Lung (tissue), 12 donors: Measurements from ENCODE around the gene PNPLA1. TPM values are rescaled to one million over a fixed set of nuclear protein-coding genes. Genes with fewer than 3 reads are reported as not detected.

ENCODE experiments used
- ATAC-seq: fragments of 200-7000 bp; cut with Tn5 transposase; one replicate; pipeline ENCODE4 v1.9.1; 2020; ENCODE audit warnings: moderate number of reproducible peaks; ENCODE audit not compliant: insufficient read depth, low FRiP score
- DNase-seq, 3 donors: peaks; one replicate each; pipeline ENCODE4 v3.0.0-alpha.2; 2013 to 2017
- H3K27ac ChIP-seq, 2 donors: one replicate each; pipeline ENCODE4 v1.5.1; 2013; ENCODE audit warnings: mild to moderate bottlenecking in 2 of 2, moderate library complexity in 2 of 2, control low read depth in 1 of 2, inconsistent platforms in 1 of 2, low read depth in 1 of 2, low read length in 1 of 2
- H3K27me3 ChIP-seq, 3 donors: one replicate each; pipeline ENCODE4 v1.5.1; 2013; ENCODE audit warnings: low read length in 2 of 3; ENCODE audit not compliant: control insufficient read depth in 3 of 3, insufficient read depth in 3 of 3
- H3K36me3 ChIP-seq, 4 donors: one replicate each; pipeline ENCODE4 v1.5.1; 2013; ENCODE audit warnings: low read length in 4 of 4, mild to moderate bottlenecking in 1 of 4, moderate library complexity in 1 of 4; ENCODE audit not compliant: control insufficient read depth in 4 of 4, insufficient read depth in 4 of 4
- H3K4me1 ChIP-seq, 5 donors: one replicate each; pipeline ENCODE4 v1.5.1; 2013; ENCODE audit warnings: low read length in 5 of 5, mild to moderate bottlenecking in 2 of 5, moderate library complexity in 1 of 5; ENCODE audit not compliant: control insufficient read depth in 5 of 5, insufficient read depth in 5 of 5
- H3K4me3 ChIP-seq: one replicate; pipeline ENCODE4 v1.5.1; 2013; ENCODE audit warnings: mild to moderate bottlenecking, control low read depth, moderate library complexity
- H3K9ac ChIP-seq, 2 donors: one replicate each; pipeline ENCODE4 v1.5.1; 2013; ENCODE audit warnings: low read length in 2 of 2, control low read depth in 1 of 2; ENCODE audit not compliant: insufficient read depth in 1 of 2
- H3K9me3 ChIP-seq, 4 donors: one replicate each; pipeline ENCODE4 v1.5.1; 2013; ENCODE audit warnings: low read length in 3 of 4, mild to moderate bottlenecking in 1 of 4, moderate library complexity in 1 of 4; ENCODE audit not compliant: control insufficient read depth in 4 of 4, insufficient read depth in 3 of 4
- CTCF ChIP-seq: IDR thresholded peaks from 2 replicates; pipeline ENCODE4 v1.5.1; 2012; ENCODE audit warnings: mild to moderate bottlenecking; ENCODE audit errors: control extremely low read depth, extremely low read depth
- WGBS, 2 donors: extraction: QIAGEN DNeasy Blood & Tissue Kit; methylation state at CpG; one replicate each; pipeline ENCODE4 v1.1.7; 2013; 5-methylcytosine and 5-hydroxymethylcytosine counted together
- polyA plus RNA-seq, 2 donors: library from polyadenylated mRNA; stranded (reverse); fragments of 200-250 nt; gene quantifications; one replicate each; pipeline ENCODE4 v1.2.1, GENCODE V29; 2013
- total RNA-seq, 2 donors: library from RNA; depleted of rRNA in 1 of 2; stranded (reverse); fragments of >200 nt in 1 of 2; gene quantifications; one replicate each; pipeline ENCODE4 v1.2.1, GENCODE V29; 2014 to 2021
- donor health status: control.
- donor health status: control.
- donor health status: Bipolar disorder and iron deficiency.
- donor health status: healthy.
- donor health status: DM: yes; HTN: yes; CAD: no.

Gene PNPLA1
- total and polyA plus RNA-seq, 4 donors, result 0.06 to 5.6 (median 0.89) TPM

- no peak for ATAC-seq
- no peak for TF ChIP-seq CTCF
- H3K27me3 ChIP-seq, result no peaks in the 10 kb centered on the region
- H3K9me3 ChIP-seq, result peaks cover 0 to 4% (median 0%) of the 10 kb centered on the region in 4 donors
- H3K36me3 ChIP-seq, result no peaks in the 10 kb centered on the region
- H3K9ac ChIP-seq, result no peak overlapping the region
- no peaks in the 10 kb centered on the region for H3K4me1 ChIP-seq
- DNase-seq, result no peak
- WGBS, 2 donors, result 68 to 75% methylated on average over 13 of the region's 13 CpGs
- no peak overlapping the region for H3K4me3 ChIP-seq
- no peak overlapping the region for H3K27ac ChIP-seq
Measured at GRCh38 chr6:36276581-36277536, 7.0 kb downstream of the PNPLA1 start.

GRCh38 chr6:36277946-36278470 lies 8.1 kb downstream of the PNPLA1 start:
- H3K9ac ChIP-seq, result no peak overlapping the region
- WGBS, 2 donors, result 66 to 73% methylated on average over 2 of the region's 2 CpGs
- H3K27me3 ChIP-seq, result peaks cover 0 to under 1% (median 0%) of the 10 kb centered on the region in 3 donors
- H3K27ac ChIP-seq, result no peak overlapping the region
- H3K36me3 ChIP-seq, result no peaks in the 10 kb centered on the region
- DNase-seq (peak in 2 of 3 donors; percentile 19 to 25), ATAC-seq (no peak)
- H3K4me1 ChIP-seq, result no peaks in the 10 kb centered on the region
- H3K4me3 ChIP-seq, result no peak overlapping the region
- peaks cover 0 to 4% (median 0%) of the 10 kb centered on the region in 4 donors for H3K9me3 ChIP-seq
- TF ChIP-seq CTCF, result no peak

- Histone ChIP-seq H3K27me3 (peaks cover 0 to 23% (median 16%) of the 10 kb centered on the region in 3 donors), H3K27ac (no peak overlapping the region), H3K9ac (no peak overlapping the region), H3K36me3 (no peaks in the 10 kb centered on the region), H3K4me1 (no peaks in the 10 kb centered on the region), H3K4me3 (no peak overlapping the region), H3K9me3 (peaks cover 0 to 4% (median 0%) of the 10 kb centered on the region in 4 donors)
- WGBS, 2 donors, result 61 to 62% methylated on average over 3 of the region's 3 CpGs
- no peak for ATAC-seq
- TF ChIP-seq CTCF, result no peak
- DNase-seq, result no peak
Measured at GRCh38 chr6:36280467-36280866, 10.6 kb downstream of the PNPLA1 start.
